C4-2B (cell line): ENCODE data around the gene TSPYL2.

Experiments used
- H3K27ac ChIP-seq: fragments of 450-650 bp; 2 replicates; pipeline ENCODE4 v1.5.1; 2017
- CTCF ChIP-seq: fragments of 450-650 bp; conservative IDR thresholded peaks from 2 replicates; pipeline ENCODE4 v1.5.1; 2017; ENCODE audit warnings: mild to moderate bottlenecking
- ZFX ChIP-seq: fragments of 450-650 bp; IDR thresholded peaks from 2 replicates; pipeline ENCODE4 v1.6.1; 2017

TSPYL2 gene

GRCh38 chrX:53081925-53082772, at the start of gene TSPYL2:
TSS of gene TSPYL2 (plus strand) at chrX:53082367. CDS start at chrX:53082499, 132 bp downstream.
- TF ChIP-seq CTCF = no peak
- no peak for TF ChIP-seq ZFX
- H3K27ac ChIP-seq = peak within 1 kb of the TSS; percentile 89

GRCh38 chrX:53036149-53036548, 46.0 kb upstream of the TSPYL2 start:
- TF ChIP-seq CTCF (no peak), ZFX (no peak)
- H3K27ac ChIP-seq = no peak overlapping the region

GRCh38 chrX:53039236-53039635, 42.9 kb upstream of the TSPYL2 start:
- TF ChIP-seq CTCF = no peak
- TF ChIP-seq ZFX = no peak

GRCh38 chrX:53044995-53045394, 37.2 kb upstream of the TSPYL2 start:
- H3K27ac ChIP-seq = no peak overlapping the region
- TF ChIP-seq ZFX (no peak), CTCF (no peak)

More at GRCh38 chrX:53039236-53039635, 42.9 kb upstream of the TSPYL2 start:
- H3K27ac ChIP-seq = no peak overlapping the region

- H3K27ac ChIP-seq = no peak overlapping the region
- TF ChIP-seq ZFX = no peak
- peak; percentile 16; the same call in 1 of the 2 replicates for TF ChIP-seq CTCF
These were observed 34.9 kb upstream of the TSPYL2 start for GRCh38 chrX:53047228-53047627.

GRCh38 chrX:53048169-53049126, 33.7 kb upstream of the TSPYL2 start, which contains the start of gene GPR173:
TSS of gene GPR173 (plus strand) at chrX:53048789. CDS start at chrX:53076622, 27,833 bp downstream.
- TF ChIP-seq ZFX (no peak), CTCF (no peak)
- no peak within 1 kb of the TSS for H3K27ac ChIP-seq

GRCh38 chrX:53049127-53049517, 33.0 kb upstream of the TSPYL2 start:
- TF ChIP-seq CTCF = no peak
- TF ChIP-seq ZFX = no peak
- no peak overlapping the region for H3K27ac ChIP-seq
